ENCODE measurements around the gene EXOSC5.
"Not testable (repeated sequence)": the region's sequence is repeated elsewhere in the genome, so short reads cannot be mapped to it uniquely, and the experiment has no call there.

EXOSC5 gene

GRCh38 chr19:41403181-41403970 lies 6.2 kb upstream of the EXOSC5 start:
- DNase-seq = no peak

- DNase-seq = no peak
Observed at GRCh38 chr19:41402010-41402409, 4.9 kb upstream of the EXOSC5 start.

DNA sequence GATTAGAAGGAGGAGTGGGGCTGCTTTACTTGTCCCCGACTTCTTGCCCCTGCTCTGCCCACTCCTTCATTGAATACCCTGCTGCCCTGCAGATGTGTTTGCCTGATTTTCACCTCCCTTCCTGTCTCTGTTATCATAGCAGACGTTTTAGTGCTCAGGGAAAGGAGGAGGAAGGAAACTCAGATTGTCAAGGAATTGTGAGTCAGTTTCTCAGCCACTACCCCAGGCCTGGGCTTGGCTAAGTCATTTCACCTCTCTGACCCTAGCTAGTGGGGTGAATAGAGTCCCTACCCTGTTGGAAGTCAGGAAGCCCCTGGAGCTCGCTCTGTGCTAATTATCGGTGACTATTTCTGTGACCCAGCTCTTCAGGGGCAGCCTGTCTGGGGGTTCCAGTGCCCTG lies 4.3 kb upstream of the EXOSC5 start:
- no peak for DNase-seq

DNA sequence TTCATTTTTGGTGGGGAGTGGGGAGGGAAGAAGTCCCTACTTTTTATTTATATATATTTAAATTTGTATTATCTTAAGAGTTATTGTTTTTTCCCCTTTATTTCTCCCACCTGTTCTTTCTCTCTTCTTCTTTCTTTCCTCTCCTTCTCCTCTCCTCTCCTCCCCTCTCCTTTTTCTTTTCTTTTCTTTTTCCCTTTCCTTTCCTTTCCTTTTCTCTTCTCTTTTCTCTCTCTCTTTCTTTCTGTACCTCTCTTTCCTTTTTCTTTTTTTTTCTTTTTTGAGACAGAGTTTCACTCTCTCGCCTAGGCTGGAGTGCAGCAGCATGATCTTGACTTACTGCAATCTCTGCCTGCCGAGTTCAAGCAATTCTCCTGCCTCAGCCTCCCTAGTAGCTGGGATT lies 2.4 kb upstream of the EXOSC5 start:
- DNase-seq = no peak

DNA sequence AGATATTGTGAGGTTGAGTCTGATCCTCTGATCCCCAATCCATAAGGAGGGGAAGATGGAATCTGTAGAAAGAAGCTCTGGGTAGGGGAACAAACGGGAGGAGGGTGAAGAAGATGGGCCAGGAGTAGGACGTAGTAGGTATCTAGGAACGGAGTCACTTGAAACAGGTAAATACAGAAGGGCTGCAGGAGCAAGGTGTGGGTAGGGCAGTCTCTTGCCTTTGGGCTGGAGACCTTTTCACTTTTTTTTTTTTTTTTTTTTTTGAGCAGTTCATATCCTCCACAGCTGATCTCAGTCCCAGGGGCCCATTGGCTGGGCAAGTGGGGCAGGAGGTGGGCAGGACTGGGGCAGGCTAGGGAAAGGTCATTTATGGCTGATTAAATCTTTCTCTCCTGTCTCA lies 1.9 kb upstream of the EXOSC5 start:
- no peak for DNase-seq

- DNase-seq = no peak
Observed at GRCh38 chr19:41398598-41398997, 1.4 kb upstream of the EXOSC5 start.

GRCh38 chr19:41398050-41398418 lies 875 bp upstream of the EXOSC5 start:
- no peak for DNase-seq

- DNase-seq = no peak
Observed at GRCh38 chr19:41395355-41395754, 1.8 kb downstream of the EXOSC5 start.

GRCh38 chr19:41392775-41393174 lies 4.4 kb downstream of the EXOSC5 start:
- no peak for DNase-seq

DNA sequence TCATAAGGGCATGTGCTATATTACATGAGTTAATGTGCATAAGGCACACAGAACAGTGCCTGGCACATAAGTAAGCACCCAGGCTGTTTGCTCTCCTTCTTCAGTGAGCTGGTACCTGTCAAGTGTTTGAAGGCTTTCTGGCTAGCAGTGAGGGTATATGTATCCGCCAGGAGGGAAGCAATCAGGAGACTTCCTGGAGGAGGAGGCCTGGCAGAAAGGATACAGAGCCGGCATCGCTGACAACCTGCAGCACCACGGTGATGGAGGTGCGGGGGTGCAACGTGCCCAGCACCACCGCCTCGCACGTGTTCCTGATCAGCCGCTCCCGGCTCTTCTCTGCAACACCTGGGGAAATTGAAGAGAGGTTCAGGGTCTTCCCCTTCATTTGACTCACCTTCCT lies 5.5 kb downstream of the EXOSC5 start:
- DNase-seq = no peak

- DNase-seq = no peak
Observed at GRCh38 chr19:41386442-41386841, 10.7 kb downstream of the EXOSC5 start.

- no peak for DNase-seq
Observed at GRCh38 chr19:41384351-41384750, 12.8 kb downstream of the EXOSC5 start.

GRCh38 chr19:41381536-41381935 lies 15.6 kb downstream of the EXOSC5 start:
- DNase-seq = not testable (repeated sequence)

GRCh38 chr19:41377977-41378709 lies 19.0 kb downstream of the EXOSC5 start:
- no peak for DNase-seq

- no peak for DNase-seq
Observed at GRCh38 chr19:41376998-41377365, 20.2 kb downstream of the EXOSC5 start.

GRCh38 chr19:41376241-41376997 lies 20.7 kb downstream of the EXOSC5 start, which contains the start of gene TMEM91:
TMEM91 (plus strand) TSS chr19:41376533; CDS start chr19:41378310, 1,777 bp downstream.
- DNase-seq = no peak

GRCh38 chr19:41373993-41374392 lies 23.2 kb downstream of the EXOSC5 start:
- peak; percentile 90 for DNase-seq

- no peak for DNase-seq
Observed at GRCh38 chr19:41372501-41372900, 24.7 kb downstream of the EXOSC5 start.

GRCh38 chr19:41371541-41371940 lies 25.6 kb downstream of the EXOSC5 start:
- no peak for DNase-seq

DNA sequence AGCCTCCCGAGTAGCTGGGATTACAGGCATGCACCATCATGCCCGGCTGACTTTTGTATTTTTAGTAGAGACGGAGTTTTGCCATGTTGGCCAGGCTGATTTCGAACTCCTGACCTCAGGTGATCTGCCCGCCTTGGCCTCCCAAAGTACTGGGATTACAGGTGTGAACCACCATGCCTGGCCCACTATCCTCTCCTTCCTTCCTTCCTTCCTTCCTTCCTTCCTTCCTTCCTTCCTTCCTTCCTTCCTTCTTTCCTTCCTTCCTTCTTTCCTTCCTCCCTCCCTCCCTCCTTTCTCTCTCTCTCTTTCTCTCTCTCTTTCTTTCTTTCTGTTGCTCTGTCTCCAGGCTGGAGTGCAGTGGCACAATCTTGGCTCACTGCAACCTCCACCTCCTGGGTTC lies 26.0 kb downstream of the EXOSC5 start:
- DNase-seq = not testable (repeated sequence)

DNA sequence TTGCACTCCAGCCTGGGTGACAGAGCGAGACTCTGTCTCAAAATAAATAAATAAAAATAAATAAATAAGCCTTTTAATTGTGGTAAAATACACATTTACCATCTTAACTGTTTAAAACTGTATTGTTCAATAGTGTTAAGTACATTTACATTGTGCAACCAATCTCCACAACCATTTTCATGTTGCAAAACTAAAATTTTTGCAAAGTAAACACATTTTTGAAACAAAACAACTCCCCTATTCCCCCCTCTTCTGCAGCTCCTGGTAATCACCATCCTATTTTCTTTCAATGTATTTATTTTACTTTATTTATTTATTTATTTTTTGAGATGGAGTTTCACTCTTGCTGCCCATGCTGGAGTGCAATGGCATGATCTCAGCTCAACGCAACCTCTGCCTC lies 27.4 kb downstream of the EXOSC5 start:
- no peak for DNase-seq

GRCh38 chr19:41367848-41368301 lies 29.3 kb downstream of the EXOSC5 start:
- DNase-seq = no peak

DNA sequence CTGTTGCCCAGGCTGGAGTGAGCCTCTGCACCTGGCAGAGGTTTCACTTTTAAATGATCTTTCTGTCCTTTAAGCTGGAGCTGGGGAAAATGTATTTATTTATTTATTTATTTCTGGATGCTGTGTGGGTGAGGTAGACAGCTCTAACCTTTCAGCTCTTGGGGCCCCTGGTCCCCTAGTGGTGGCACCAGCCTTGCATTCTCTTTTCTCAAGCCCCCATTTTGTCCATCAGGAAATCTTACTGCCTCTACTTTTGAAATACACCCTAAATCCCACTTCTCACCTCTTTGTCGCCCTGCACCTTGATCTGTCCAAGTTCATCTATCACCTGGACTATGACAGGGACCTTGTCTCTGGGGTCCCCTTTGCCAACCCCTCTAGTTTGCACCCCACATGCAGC lies 31.1 kb downstream of the EXOSC5 start:
- DNase-seq = no peak

Data from NCI-H446 treated with DMSO at 0.1 percent for 48 hours (cell line).